GM12875 (cell line): ENCODE results near the gene EPN3.

Experiments used
- H3K4me3 ChIP-seq: one replicate; pipeline ENCODE4 v1.5.1; 2011; ENCODE audit warnings: low read depth, low read length, control low read depth
- TF ChIP-seq, protein P1 (sequence below): IDR thresholded peaks from 2 replicates; pipeline ENCODE4 v1.5.1; 2011; ENCODE audit warnings: low read depth, mild to moderate bottlenecking, control low read depth, inconsistent platforms, low read length, moderate library complexity, borderline replicate concordance; ENCODE audit not compliant: insufficient read depth

EPN3 gene

GRCh38 chr17:50588391-50589049, 56.0 kb downstream of the EPN3 start:
- H3K4me3 ChIP-seq, result no peak overlapping the region
- TF ChIP-seq, protein P1, sequence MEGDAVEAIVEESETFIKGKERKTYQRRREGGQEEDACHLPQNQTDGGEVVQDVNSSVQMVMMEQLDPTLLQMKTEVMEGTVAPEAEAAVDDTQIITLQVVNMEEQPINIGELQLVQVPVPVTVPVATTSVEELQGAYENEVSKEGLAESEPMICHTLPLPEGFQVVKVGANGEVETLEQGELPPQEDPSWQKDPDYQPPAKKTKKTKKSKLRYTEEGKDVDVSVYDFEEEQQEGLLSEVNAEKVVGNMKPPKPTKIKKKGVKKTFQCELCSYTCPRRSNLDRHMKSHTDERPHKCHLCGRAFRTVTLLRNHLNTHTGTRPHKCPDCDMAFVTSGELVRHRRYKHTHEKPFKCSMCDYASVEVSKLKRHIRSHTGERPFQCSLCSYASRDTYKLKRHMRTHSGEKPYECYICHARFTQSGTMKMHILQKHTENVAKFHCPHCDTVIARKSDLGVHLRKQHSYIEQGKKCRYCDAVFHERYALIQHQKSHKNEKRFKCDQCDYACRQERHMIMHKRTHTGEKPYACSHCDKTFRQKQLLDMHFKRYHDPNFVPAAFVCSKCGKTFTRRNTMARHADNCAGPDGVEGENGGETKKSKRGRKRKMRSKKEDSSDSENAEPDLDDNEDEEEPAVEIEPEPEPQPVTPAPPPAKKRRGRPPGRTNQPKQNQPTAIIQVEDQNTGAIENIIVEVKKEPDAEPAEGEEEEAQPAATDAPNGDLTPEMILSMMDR, result no peak

GRCh38 chr17:50589095-50589705, 56.7 kb downstream of the EPN3 start:
- H3K4me3 ChIP-seq, result no peak overlapping the region

GRCh38 chr17:50590946-50591737, 58.6 kb downstream of the EPN3 start:
- H3K4me3 ChIP-seq, result no peak overlapping the region
- TF ChIP-seq, protein P1, result no peak

More at GRCh38 chr17:50589095-50589705, 56.7 kb downstream of the EPN3 start:
- TF ChIP-seq, protein P1, result no peak

DNA sequence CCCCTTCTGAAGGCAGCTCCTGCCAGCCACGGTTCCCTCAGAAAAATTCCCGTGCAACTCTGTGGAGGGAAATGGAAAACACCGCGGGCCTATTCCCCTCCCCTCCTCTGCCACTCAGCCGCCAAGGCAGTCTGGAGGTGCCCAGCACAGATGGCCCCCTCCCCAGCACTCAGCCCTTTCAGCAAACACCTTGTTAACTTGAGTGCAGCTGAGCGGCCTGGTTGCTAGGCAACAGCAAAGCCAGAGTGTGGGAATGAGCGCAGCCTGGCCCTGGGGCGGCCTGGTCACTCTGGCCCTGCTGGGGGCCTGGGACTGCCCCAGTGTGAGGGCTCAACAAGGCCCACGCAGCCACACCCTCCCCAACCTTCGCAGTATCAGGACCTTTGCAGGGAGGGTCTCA, 60.8 kb downstream of the EPN3 start:
- no peak overlapping the region for H3K4me3 ChIP-seq
- TF ChIP-seq, protein P1, result no peak
